ENCODE data around the gene ITIH3.

Gene ITIH3

GRCh38 chr3:52782412-52783210 is 12.0 kb upstream of the ITIH3 start:
- Histone ChIP-seq H3K4me1 (ENCODE audit: control insufficient read depth, insufficient read depth, low read length) (no peaks in the 10 kb centered on the region), H3K4me3 (ENCODE audit: low read length) (no peak overlapping the region), H3K9ac (ENCODE audit: low read depth, low read length) (no peak overlapping the region), H3K36me3 (ENCODE audit: insufficient read depth, low read length) (no peaks in the 10 kb centered on the region), H3K27me3 (ENCODE audit: control insufficient read depth, insufficient read depth, low read length) (peaks cover 71% of the 10 kb centered on the region), H3K9me3 (replicated peaks; ENCODE audit: low read length) (no peaks in the 10 kb centered on the region), H3K4me2 (ENCODE audit: low read length) (no peak overlapping the region)

GRCh38 chr3:52783211-52783555 is 11.4 kb upstream of the ITIH3 start:
- Histone ChIP-seq H3K36me3 (ENCODE audit: insufficient read depth, low read length) (no peaks in the 10 kb centered on the region), H3K4me3 (ENCODE audit: low read length) (no peak overlapping the region), H3K27me3 (ENCODE audit: control insufficient read depth, insufficient read depth, low read length) (peaks cover 71% of the 10 kb centered on the region), H3K4me2 (ENCODE audit: low read length) (no peak overlapping the region), H3K9me3 (replicated peaks; ENCODE audit: low read length) (no peaks in the 10 kb centered on the region), H3K9ac (ENCODE audit: low read depth, low read length) (no peak overlapping the region), H3K4me1 (ENCODE audit: control insufficient read depth, insufficient read depth, low read length) (no peaks in the 10 kb centered on the region)

- no peak overlapping the region for H3K9ac ChIP-seq (ENCODE audit: low read depth, low read length)
- H3K36me3 ChIP-seq (ENCODE audit: insufficient read depth, low read length) = no peaks in the 10 kb centered on the region
- no peak overlapping the region for H3K4me2 ChIP-seq (ENCODE audit: low read length)
- H3K9me3 ChIP-seq (replicated peaks; ENCODE audit: low read length) = no peaks in the 10 kb centered on the region
- no peak overlapping the region for H3K4me3 ChIP-seq (ENCODE audit: low read length)
- peaks cover 63% of the 10 kb centered on the region for H3K27me3 ChIP-seq (ENCODE audit: control insufficient read depth, insufficient read depth, low read length)
- no peaks in the 10 kb centered on the region for H3K4me1 ChIP-seq (ENCODE audit: control insufficient read depth, insufficient read depth, low read length)
Observed at GRCh38 chr3:52784021-52784621, 10.5 kb upstream of the ITIH3 start.

GRCh38 chr3:52784931-52785590 is 9.5 kb upstream of the ITIH3 start:
- no peak overlapping the region for H3K4me2 ChIP-seq (ENCODE audit: low read length)
- H3K4me3 ChIP-seq (ENCODE audit: low read length) = no peak overlapping the region
- H3K9ac ChIP-seq (ENCODE audit: low read depth, low read length) = no peak overlapping the region
- no peaks in the 10 kb centered on the region for H3K4me1 ChIP-seq (ENCODE audit: control insufficient read depth, insufficient read depth, low read length)
- peaks cover 55% of the 10 kb centered on the region for H3K27me3 ChIP-seq (ENCODE audit: control insufficient read depth, insufficient read depth, low read length)
- H3K36me3 ChIP-seq (ENCODE audit: insufficient read depth, low read length) = no peaks in the 10 kb centered on the region
- no peaks in the 10 kb centered on the region for H3K9me3 ChIP-seq (replicated peaks; ENCODE audit: low read length)

GRCh38 chr3:52786330-52787215 is 8.0 kb upstream of the ITIH3 start:
- Histone ChIP-seq H3K9me3 (replicated peaks; ENCODE audit: low read length) (no peaks in the 10 kb centered on the region), H3K9ac (ENCODE audit: low read depth, low read length) (no peak overlapping the region), H3K4me3 (ENCODE audit: low read length) (no peak overlapping the region), H3K36me3 (ENCODE audit: insufficient read depth, low read length) (no peaks in the 10 kb centered on the region), H3K27me3 (ENCODE audit: control insufficient read depth, insufficient read depth, low read length) (peaks cover 42% of the 10 kb centered on the region), H3K4me1 (ENCODE audit: control insufficient read depth, insufficient read depth, low read length) (no peaks in the 10 kb centered on the region), H3K4me2 (ENCODE audit: low read length) (no peak overlapping the region)

GRCh38 chr3:52787246-52787645 is 7.3 kb upstream of the ITIH3 start:
- no peak overlapping the region for H3K4me2 ChIP-seq (ENCODE audit: low read length)
- H3K27me3 ChIP-seq (ENCODE audit: control insufficient read depth, insufficient read depth, low read length) = peaks cover 35% of the 10 kb centered on the region
- no peaks in the 10 kb centered on the region for H3K36me3 ChIP-seq (ENCODE audit: insufficient read depth, low read length)
- no peaks in the 10 kb centered on the region for H3K4me1 ChIP-seq (ENCODE audit: control insufficient read depth, insufficient read depth, low read length)
- H3K4me3 ChIP-seq (ENCODE audit: low read length) = no peak overlapping the region
- H3K9ac ChIP-seq (ENCODE audit: low read depth, low read length) = no peak overlapping the region
- no peaks in the 10 kb centered on the region for H3K9me3 ChIP-seq (replicated peaks; ENCODE audit: low read length)

- Histone ChIP-seq H3K4me3 (ENCODE audit: low read length) (no peak overlapping the region), H3K27me3 (ENCODE audit: control insufficient read depth, insufficient read depth, low read length) (peaks cover 29% of the 10 kb centered on the region), H3K4me2 (ENCODE audit: low read length) (no peak overlapping the region), H3K9ac (ENCODE audit: low read depth, low read length) (no peak overlapping the region), H3K4me1 (ENCODE audit: control insufficient read depth, insufficient read depth, low read length) (peaks cover 3% of the 10 kb centered on the region), H3K9me3 (replicated peaks; ENCODE audit: low read length) (no peaks in the 10 kb centered on the region), H3K36me3 (ENCODE audit: insufficient read depth, low read length) (no peaks in the 10 kb centered on the region)
Observed at GRCh38 chr3:52787672-52788625, 6.6 kb upstream of the ITIH3 start.

GRCh38 chr3:52788890-52789745 is 5.5 kb upstream of the ITIH3 start:
- Histone ChIP-seq H3K4me3 (ENCODE audit: low read length) (no peak overlapping the region), H3K4me1 (ENCODE audit: control insufficient read depth, insufficient read depth, low read length) (peaks cover 13% of the 10 kb centered on the region), H3K4me2 (ENCODE audit: low read length) (no peak overlapping the region), H3K27me3 (ENCODE audit: control insufficient read depth, insufficient read depth, low read length) (peaks cover 22% of the 10 kb centered on the region), H3K36me3 (ENCODE audit: insufficient read depth, low read length) (no peaks in the 10 kb centered on the region), H3K9me3 (replicated peaks; ENCODE audit: low read length) (no peaks in the 10 kb centered on the region), H3K9ac (ENCODE audit: low read depth, low read length) (no peak overlapping the region)

GRCh38 chr3:52789746-52790040 is 4.9 kb upstream of the ITIH3 start:
- Histone ChIP-seq H3K9ac (ENCODE audit: low read depth, low read length) (no peak overlapping the region), H3K36me3 (ENCODE audit: insufficient read depth, low read length) (no peaks in the 10 kb centered on the region), H3K4me1 (ENCODE audit: control insufficient read depth, insufficient read depth, low read length) (peaks cover 19% of the 10 kb centered on the region), H3K4me3 (ENCODE audit: low read length) (no peak overlapping the region), H3K27me3 (ENCODE audit: control insufficient read depth, insufficient read depth, low read length) (peaks cover 22% of the 10 kb centered on the region), H3K9me3 (replicated peaks; ENCODE audit: low read length) (no peaks in the 10 kb centered on the region), H3K4me2 (ENCODE audit: low read length) (no peak overlapping the region)

GRCh38 chr3:52790337-52790736 is 4.3 kb upstream of the ITIH3 start:
- no peak overlapping the region for H3K4me3 ChIP-seq (ENCODE audit: low read length)
- H3K9me3 ChIP-seq (replicated peaks; ENCODE audit: low read length) = no peaks in the 10 kb centered on the region
- H3K36me3 ChIP-seq (ENCODE audit: insufficient read depth, low read length) = no peaks in the 10 kb centered on the region
- no peak overlapping the region for H3K4me2 ChIP-seq (ENCODE audit: low read length)
- no peak overlapping the region for H3K9ac ChIP-seq (ENCODE audit: low read depth, low read length)
- peaks cover 20% of the 10 kb centered on the region for H3K4me1 ChIP-seq (ENCODE audit: control insufficient read depth, insufficient read depth, low read length)
- H3K27me3 ChIP-seq (ENCODE audit: control insufficient read depth, insufficient read depth, low read length) = peaks cover 19% of the 10 kb centered on the region

Measured in skeletal muscle satellite cell (primary cell).